GM11168 (cell line): ENCODE results near the gene MYO1F.

ENCODE experiments used
- in situ Hi-C: fragments of 300-500 bp; cut with MboI; formaldehyde crosslinking; loops from one replicate; pipeline ENCODE4 v1.12.0; 2022; ENCODE audit warnings: low sequenced_read_pairs; ENCODE audit not compliant: unreplicated experiment

MYO1F gene

DNA sequence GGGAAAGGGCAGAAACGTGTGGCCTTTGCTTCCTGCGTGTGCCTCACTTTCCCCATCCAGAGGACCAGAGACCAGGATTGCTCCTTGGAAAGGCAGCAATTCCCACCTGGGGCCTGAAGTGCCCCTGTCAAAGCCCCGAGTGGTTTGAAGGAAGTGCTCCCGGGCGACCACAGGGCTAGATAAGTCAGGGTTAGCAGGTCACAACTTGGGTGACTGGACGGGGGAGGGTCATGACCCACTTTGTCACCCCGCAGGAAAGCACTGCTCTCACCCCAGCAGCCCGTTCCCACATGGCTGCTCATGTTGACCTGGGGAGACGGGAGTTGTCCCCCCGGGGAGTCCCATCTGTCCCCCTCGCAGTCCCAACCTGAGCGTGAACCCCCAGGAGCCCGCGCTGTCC, 75.3 kb downstream of the MYO1F start:
- in situ Hi-C loops = loop anchor here (10.0 kb wide), 1 partner anchor 87 kb away; the partner anchor contains the start of gene MARCHF2

GRCh38 chr19:8501516-8501915, 75.7 kb downstream of the MYO1F start:
- in situ Hi-C loops = loop anchor here (10.0 kb wide), 1 partner anchor 87 kb away; the partner anchor contains the start of gene MARCHF2

DNA sequence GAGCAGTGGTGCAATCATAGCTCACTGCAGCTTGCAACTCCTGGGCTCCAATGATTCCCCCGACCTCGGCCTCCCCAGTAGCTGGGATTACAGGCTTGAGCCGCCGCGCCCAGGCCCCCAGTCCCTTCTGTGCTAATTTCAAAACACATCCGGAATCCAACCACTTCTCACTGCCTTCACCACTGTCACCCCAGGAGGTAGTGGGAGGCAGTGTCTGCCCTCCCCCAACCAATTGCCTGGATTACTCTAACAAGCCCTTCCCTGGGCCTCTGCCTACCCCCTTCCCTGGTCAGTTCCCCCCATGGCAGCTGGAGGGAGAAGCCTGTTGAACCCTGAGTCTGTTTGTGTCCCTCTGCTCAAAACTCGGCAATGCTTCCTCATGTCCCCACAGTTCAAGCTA, 77.1 kb downstream of the MYO1F start:
- in situ Hi-C loops = loop anchor here (10.0 kb wide), 1 partner anchor 85 kb away; the partner anchor contains the start of gene MARCHF2

DNA sequence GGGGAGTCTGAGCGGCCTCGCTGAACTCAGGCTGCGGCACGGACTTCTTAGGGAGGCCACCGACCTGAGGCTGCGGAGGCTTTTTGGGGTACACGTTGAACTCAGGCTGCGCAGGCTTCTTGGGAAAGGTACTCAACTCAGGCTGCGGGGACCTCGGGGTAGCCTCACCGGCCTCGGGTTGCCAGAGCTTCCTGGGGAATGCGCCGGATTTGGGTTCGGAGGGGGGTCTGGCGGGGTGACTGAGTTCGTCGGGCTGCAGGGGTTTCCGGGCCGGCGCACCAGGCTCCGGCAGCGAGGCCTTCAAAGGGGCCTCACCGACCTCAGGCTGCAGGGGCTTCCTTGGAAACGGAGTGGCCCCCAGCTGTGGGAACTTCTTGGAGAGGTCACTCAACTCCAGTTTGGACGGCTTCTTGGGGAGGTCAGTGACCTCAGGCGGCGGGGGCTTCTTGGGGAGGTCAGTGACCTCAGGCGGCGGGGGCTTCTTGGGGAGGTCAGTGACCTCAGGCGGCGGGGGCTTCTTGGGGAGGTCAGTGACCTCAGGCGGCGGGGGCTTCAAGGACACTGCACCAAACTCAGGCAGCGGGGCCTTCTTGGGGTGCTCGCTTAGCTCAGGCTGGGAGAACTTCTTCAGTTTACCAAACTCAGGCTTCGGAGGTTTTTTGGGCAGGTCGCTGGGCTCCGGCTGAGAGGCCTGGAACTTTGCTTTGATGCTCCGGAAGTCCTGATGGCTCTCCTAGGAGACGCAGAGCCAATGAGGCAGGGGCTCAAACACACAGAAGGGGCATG, 78.0 kb downstream of the MYO1F start:
- in situ Hi-C loops = no loop called here

DNA sequence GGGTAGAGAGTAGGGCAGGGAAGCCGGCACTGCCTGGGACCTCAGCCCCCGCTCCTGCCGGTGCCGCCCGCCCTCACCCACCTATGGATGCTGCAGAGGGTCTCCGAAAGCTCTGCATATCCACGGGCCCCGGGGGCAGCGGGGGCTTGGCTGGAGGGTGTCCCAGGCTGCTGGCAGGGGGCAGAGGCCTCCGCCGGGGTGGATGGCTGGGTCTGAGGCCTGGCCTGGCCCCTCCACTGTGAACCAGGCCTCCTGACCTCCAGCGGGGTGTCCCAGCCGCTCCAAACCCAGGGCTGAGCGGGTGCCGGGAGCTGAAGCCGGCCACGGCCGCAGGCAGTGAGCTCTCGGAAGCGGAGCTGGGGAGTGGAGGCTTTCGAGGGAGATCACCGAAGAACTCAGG, 78.9 kb downstream of the MYO1F start:
- in situ Hi-C loops = no loop called here

DNA sequence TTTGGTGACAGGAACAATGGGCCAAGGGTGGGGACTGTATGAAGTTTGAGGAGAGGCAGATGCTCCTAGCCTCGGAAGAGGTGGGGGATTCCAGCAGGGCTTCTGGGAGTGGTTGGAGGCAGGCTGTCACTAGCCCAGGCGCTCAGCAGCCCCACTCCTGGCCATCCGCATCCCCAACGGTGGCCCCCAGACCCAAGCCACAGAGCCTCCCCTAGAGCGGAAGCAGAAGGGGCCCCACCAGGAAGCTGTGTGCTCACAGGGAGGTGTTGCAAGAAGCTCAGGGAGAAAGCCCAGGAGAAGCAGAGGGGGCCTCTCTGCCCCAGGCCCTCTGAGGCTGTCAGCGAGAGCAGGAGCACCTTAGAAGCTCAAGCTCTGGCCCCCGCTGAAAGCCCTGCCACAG, 83.1 kb downstream of the MYO1F start:
- in situ Hi-C loops = no loop called here

DNA sequence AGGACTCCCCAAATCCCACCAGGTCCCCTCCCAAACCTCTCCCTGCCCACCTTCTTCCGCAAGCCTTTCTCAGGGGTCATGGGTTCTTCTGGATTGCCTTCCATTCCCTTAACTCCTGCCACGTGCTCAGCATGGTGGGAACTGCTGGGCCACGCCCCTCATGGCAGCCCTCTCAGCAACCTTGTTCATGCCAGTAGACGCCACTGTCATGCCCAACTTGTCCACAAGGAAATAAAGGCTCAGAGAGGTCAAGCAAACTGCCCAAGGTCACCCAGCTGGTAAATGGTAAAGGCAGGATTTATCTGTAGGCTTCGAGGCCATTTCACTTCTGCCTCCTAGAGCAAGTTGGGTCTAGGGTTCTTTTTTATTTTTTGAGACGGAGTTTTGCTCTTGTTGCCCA, 85.7 kb downstream of the MYO1F start:
- in situ Hi-C loops = no loop called here

DNA sequence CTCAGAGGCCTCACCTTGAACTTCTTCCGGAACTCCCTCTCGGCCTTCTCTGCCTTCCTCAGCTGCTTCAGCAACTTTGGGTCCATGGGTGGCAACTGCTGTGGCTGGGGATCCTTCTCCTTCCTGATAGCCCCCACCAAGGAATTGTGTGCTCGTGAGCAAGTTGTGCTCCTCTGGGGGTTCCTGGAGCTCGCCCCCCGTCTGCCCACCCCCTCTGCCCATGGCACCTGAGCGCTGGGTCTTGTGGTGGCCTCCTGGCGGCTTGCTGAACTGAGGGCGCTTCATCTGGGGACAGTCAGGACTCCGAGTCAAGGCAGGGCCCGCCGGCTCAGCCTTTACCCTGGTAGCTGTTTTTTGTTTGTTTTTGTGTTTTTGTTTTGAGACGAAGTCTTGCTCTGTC, 86.4 kb downstream of the MYO1F start:
- in situ Hi-C loops = no loop called here

GRCh38 chr19:8490395-8490760, 86.9 kb downstream of the MYO1F start:
- in situ Hi-C loops = no loop called here

- in situ Hi-C loops = no loop called here
Observed at GRCh38 chr19:8489561-8490394, 87.5 kb downstream of the MYO1F start.

GRCh38 chr19:8488365-8488764, 88.9 kb downstream of the MYO1F start:
- in situ Hi-C loops = no loop called here

DNA sequence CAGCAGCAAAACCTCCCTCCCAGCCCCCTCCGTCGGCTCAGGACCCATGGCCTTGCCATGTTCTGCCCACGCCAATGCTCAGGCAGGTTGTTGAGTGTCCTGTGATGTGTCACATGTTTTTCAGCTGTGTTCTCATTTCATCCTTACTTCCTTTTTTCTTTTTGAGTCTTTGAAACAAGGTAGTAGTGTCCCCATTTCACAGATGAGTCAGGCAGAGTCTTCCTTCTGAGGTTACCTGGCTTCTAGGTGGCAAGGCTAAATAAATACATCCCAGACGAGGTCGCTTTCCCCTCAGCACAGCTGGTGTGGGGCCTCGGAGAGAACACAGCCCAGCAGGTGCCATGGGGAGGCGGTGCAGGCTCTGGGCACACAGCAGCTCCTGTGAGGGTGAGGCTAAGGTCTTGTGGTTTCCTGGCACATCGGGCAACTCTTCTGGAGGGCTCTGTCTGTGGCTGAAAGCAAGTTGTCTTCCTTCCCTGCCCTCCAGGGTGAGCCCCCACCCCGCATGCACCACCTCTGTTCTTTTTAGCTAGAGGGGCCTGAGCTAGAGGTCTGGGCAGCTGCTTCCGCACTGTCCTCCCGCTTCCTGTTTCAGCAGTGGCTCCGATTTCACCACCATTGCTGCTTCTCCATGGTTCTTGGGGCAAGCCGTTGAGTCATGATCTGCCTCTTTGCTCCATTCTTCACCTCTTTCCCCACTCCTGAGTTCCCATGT, 89.9 kb downstream of the MYO1F start:
- in situ Hi-C loops = no loop called here

DNA sequence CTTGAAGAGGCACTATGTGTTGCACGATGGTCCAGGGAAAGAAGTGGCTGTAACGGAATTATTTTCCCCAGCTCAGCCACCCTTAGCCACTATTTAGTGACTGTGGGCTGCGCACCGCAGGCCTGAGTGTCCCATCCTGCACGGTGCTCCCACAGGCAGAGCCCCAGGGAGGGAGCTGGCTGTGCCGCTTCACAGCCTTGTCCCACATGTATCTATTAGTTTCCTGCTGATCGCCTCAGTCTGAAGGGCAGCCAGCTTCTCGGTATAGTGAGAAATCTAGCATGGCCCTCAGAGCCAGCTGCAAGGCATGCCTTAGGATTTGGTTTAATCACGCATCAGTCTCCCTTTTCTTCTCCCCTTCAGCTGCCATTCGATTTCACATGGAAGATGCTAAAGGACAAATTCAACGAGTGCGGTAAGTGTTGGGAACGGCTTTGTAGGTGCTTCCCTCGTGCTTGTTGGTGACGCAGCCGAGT, 90.5 kb downstream of the MYO1F start:
- in situ Hi-C loops = no loop called here

GRCh38 chr19:8485561-8486371, 91.5 kb downstream of the MYO1F start:
- in situ Hi-C loops = no loop called here

DNA sequence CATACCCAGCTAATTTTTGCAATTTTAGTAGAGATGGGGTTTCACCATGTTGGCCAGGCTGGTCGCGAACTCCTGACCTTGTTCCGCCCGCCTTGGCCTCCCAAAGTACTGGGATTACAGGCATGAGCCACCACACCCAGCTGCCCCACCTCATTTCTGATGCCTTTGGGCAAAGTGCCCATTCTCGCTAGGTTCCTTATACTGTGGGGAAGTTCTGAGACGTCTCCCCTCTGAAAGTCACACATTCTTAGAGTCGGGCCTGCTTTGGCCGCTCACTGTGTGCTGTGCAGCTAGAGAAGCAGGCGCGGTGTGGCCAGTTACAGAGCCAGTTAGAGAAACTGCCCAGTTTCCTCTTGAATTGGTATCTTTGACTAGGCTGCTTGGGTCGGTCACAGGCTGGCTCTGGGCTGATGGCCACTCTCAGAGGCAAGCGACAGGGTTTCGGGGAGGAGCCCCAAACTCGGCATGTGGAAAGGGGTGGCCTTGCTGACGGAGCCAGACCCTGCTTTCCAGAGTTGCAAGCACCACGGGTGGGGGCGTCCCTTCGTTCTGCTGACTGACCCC, 92.8 kb downstream of the MYO1F start:
- in situ Hi-C loops = no loop called here

DNA sequence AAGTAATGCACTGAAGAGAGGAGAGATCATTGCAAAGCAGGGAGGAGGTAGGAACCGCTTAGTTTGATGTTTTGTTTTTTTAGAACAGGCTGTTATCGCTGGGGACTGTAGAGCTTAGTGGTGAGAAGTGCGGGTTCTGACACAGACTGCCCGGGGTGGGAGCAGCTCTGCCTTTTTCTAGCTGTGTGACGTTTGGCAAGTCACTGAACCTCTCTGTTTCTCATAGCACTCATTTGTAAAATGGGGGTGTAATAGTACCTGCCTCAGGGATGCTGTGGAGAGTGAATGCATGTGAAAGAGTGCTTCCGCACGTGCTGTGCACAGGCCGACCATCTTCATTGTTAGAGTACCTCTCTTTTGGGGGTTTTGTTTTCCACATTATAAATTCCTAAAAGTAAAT, 94.1 kb downstream of the MYO1F start:
- in situ Hi-C loops = no loop called here

- in situ Hi-C loops = no loop called here
Observed at GRCh38 chr19:8482696-8483095, 94.5 kb downstream of the MYO1F start.

DNA sequence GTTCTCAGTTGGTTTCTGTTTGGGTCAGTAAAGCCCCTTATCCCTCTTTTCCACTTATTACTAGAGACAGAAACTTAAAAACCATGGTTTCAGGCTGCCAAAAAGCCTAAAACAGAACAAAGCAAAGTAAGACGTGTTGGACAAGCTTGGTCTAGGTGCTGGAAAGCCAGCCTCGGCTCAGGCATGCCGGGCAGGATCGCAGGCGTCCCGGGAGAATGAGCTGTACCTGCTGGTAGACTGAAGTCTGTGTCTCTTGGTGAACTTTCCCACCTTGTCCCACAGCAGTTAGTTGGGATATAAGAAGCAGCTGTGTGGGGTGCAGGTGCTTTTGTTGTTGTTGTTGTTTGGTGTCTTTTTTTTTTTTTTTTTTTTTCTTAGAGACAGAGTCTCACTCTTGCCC, 95.6 kb downstream of the MYO1F start:
- in situ Hi-C loops = no loop called here

- in situ Hi-C loops = no loop called here
Observed at GRCh38 chr19:8481201-8481600, 96.0 kb downstream of the MYO1F start.

DNA sequence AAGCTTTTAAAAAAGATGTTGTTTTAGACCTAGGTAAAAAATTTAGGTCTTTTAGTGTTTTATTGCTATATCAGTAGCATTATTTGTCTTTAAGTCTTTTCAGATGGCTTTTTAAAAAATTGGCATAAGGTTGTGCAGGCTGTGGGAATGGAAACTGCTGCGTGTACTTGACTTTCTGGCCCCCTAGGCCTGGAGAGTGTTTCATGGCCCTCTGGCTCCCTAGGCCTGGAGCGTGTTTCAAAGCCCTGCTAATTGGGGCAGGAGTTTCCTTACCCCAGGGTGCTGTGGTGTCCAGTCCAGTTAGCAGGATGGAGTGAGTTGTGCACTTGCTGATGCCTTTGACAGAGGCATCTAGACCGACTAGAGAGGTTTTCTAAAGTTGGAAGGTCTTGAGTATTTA, 98.6 kb downstream of the MYO1F start:
- in situ Hi-C loops = no loop called here
